GM19035 (cell line): ENCODE results near the gene PTGIS.

Experiments
- ATAC-seq: cut with Tn5 transposase; IDR thresholded peaks from one replicate; pipeline ENCODE4 v1.9.1; 2021; ENCODE audit not compliant: unreplicated experiment

Gene PTGIS

GRCh38 chr20:49560646-49561045 is 7.3 kb downstream of the PTGIS start:
- no peak for ATAC-seq

- ATAC-seq, result no peak
Measured at GRCh38 chr20:49560186-49560585, 7.8 kb downstream of the PTGIS start.

DNA sequence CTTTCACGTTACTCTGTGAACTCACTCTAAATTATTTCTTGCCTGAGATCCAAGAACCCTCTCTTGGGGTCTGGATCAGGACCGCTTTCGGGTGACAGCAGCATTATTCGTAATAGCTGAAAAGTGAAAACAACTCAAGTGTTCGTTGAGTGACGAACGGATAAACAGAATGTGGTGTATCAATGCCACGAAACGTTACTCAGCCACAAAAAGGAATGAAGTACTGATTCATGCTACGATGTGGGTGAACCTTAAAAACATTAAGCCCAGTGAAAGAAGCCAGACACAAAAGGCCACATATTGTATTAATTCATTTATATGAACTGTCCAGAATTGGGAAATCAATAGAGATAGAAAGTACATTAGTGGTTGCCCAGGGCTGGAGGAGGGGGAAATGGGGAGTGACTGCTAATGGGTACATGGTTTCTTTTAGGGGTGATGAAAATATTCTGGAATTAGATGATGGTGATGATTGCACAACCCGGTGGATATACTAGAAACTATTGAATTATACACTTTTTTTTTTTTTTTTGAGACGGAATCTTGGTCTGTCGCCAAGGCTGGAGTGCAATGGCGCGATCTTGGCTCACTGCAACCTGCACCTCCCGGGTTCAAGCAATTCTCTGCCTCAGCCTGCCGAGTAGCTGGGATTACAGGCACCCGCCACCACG is 8.4 kb downstream of the PTGIS start:
- no peak for ATAC-seq

DNA sequence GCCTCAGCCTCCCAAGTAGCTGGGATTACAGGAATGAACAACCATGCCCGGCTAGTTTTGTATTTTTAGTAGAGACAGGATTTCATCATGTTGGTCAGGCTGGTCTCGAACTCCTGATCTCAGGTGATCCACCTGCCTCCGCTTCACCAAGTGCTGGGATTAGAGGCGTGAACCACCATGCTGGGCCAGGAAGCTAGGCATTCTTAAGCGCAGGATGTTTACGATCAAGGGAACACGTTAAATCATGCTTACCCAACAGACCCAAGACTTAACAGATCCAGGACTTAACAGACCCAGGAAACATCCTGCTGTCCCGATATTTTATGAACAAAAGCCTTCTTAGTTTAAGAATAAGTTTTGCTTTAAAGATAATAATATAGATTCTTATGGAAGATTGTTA is 9.1 kb downstream of the PTGIS start:
- ATAC-seq, result no peak

GRCh38 chr20:49557449-49557848 is 10.5 kb downstream of the PTGIS start:
- no peak for ATAC-seq

DNA sequence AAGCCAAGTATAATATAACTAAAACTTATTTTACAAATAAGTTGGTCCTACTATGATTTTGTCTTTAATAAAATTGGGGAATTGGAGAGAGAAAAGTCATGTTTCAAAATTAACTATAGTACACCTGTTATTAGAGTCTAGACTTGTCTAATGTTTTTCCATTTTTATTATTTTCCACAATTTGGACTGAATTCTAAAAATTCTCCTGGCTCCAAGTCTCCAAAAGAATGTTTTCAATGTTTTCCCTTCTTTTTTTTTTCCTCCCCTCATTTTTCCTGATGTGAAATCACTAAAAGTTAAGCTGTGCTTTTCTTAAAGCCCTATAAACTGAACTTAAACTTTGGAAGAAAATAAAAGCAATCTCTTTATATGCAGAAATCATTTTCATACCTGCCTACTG is 11.3 kb downstream of the PTGIS start:
- ATAC-seq, result no peak

DNA sequence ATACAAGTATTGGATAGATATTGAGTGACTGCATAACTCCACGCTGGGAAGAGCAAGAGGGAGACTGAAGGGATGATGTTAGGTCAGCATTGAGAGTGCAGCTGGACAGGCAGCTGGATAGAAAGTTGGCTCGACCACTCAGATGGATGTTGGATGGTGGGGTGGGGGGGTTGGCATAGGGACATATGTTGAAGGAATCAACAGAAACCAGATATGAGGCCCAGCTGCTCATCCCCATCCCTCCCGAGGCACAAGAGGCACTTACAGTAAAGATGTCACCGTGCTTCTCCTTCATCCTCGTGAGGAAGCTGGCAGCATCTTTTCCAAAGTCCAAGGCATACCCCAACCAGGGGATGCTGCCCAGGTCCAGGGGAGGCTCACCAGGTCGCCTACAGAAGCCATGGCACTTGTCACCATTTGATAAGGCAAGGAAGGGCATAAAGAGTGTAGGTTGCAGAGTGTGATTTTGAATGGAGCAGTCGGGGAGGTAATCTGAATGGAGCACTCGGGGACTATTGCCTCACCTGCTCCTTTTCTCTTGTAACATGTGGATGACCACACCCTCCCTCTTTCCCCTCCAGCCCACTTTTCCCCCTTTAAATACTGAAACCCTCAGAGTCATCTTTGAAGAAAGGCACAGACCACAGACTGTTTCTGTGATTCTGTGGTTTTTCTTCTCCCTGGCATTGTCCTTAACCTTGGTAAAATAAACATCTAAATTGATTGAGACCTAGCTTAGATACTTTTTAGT is 18.0 kb downstream of the PTGIS start:
- ATAC-seq, result no peak

GRCh38 chr20:49548371-49548947 is 19.5 kb downstream of the PTGIS start:
- no peak for ATAC-seq

- no peak for ATAC-seq
Measured at GRCh38 chr20:49545572-49545971, 22.4 kb downstream of the PTGIS start.

DNA sequence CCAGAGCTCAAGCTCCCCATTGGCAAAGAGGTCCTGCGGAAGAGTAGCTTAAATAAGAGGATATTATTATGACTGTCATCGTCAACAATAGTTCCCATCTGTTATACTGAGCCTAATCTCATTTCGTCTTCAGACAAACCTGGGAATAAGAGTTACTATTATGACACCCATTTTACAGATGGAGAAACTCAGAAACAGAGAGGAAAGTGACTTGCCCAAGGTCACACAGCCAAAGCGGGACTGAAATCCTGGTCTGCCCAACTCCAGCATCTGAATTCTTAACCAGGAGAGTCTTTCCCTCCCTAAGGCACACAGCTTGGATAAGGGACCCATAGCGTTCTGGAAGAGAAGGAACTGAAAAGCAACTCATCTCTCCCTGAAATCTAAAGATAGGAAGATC is 23.4 kb downstream of the PTGIS start:
- ATAC-seq, result no peak

DNA sequence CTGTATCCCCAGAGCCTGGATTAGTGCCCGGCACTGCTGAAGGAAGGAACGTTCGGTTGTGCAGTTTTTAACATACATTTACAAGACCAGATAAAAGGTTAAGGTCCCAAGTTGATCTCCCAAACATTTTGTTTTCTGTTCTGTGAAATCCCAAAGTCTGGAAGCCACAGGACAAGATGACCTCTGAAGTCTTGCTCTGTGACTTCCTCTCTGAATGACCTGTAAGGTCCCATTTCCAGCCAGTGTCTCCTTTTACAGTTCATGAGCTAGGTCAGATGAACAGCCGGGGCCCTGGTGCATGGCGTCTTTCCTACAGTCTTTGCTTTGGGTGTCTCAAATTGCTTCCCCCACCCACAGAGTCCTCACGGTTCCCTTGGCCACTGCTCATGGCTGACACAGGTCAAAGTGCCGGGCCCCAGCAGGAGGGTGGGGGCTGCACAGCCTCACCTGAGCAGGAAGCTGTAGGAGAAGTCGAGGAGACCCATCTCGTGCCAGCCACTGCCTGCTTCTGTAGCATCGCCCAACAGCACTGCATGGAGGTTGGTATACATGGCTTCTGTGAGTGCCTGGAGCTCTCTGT is 24.0 kb downstream of the PTGIS start:
- ATAC-seq, result no peak

DNA sequence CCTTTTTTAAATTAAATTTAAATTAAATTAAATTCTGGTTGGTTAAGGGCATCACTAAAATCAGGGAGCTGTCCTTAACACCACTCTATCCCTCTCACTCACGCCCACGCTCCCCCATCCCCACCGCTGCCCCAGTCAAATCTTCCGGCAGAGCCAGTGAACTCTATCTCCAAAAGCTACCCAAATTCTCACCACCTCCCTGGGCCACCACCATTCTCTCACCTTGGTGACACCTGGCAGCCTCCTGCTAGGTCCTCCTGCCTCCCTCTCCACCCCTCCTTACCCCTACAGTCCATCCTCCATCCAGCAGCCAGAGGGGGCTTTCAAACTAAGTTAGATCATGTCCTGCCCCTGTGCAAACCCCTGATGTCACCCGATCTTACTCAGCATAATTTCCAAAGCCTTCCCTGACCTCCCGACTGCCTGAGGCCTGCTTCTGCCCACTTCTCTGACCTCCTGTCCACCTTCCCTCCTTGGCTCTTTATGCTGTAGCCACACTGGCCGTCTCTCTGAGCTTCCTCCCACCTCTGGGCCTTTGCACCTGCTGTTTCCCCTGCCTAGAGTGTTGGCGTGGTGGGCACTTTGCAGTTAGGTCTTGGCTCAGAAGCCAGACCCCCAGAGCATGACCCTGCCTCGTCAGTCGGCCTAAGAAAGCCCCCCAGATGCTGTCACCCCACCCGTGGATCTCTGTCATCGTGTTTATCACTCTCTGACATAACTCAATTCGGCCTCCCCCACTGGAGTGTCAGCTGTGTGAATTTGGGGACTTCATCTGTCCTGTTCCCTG is 24.7 kb downstream of the PTGIS start:
- no peak for ATAC-seq

DNA sequence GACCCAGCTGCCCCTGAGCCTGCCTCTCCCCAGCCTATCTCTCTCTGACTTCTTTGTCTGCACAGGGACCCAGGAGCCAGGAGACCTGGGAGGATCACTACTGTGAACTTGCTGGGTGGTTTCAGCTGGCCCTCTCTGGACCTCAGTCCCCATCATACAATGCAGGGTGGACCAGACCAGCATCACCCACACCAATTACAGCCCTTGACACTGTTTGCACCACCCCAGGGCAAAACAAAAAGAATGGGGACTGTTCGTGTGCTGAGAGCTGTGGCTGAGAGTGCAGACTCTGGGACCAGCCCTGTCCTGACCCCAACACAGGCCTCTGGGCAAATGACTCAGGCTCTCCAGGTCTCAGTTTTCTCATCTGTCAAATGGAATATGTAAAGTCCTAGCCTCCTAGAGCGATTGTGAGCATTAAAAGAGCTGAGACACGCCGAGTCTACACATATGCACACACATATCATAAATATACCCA is 25.4 kb downstream of the PTGIS start:
- no peak for ATAC-seq

GRCh38 chr20:49541733-49542513 is 26.0 kb downstream of the PTGIS start:
- no peak for ATAC-seq

DNA sequence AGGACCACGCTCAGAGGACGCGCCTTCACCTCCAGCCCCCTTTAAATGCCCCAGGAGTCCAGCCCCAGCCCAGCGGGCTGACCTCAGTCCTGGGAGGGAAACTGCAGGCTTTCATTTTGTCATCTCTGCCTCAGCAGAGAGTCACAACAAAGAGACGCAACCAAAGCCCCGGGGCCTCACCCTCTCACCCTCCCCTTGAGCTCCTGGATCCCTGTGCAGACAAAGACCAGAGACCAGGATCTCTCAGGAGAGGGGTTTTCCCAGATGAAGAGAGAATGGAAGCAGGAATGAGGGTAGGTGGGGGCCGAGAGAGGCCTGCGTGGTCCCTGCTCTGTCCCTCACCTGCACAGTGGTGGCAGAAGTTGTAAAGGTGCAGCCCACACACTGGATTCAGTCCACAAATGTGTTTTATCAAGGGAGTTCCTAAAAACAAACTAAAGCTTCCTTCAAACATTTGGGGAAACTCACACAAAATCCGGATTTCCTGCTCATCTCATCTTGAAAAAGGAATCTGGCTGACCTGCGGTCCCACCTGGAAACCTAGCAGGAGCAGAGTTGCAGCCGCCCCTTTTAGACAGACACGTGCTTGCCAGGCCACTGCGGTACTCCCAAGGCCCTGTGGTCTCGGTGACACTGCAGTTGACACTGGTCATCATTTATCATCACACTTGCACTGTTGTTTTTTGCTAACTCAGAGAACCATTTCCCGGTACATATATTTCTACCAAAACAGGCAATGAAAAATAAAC is 27.1 kb downstream of the PTGIS start:
- no peak for ATAC-seq

GRCh38 chr20:49540232-49540620 is 27.7 kb downstream of the PTGIS start:
- no peak for ATAC-seq

DNA sequence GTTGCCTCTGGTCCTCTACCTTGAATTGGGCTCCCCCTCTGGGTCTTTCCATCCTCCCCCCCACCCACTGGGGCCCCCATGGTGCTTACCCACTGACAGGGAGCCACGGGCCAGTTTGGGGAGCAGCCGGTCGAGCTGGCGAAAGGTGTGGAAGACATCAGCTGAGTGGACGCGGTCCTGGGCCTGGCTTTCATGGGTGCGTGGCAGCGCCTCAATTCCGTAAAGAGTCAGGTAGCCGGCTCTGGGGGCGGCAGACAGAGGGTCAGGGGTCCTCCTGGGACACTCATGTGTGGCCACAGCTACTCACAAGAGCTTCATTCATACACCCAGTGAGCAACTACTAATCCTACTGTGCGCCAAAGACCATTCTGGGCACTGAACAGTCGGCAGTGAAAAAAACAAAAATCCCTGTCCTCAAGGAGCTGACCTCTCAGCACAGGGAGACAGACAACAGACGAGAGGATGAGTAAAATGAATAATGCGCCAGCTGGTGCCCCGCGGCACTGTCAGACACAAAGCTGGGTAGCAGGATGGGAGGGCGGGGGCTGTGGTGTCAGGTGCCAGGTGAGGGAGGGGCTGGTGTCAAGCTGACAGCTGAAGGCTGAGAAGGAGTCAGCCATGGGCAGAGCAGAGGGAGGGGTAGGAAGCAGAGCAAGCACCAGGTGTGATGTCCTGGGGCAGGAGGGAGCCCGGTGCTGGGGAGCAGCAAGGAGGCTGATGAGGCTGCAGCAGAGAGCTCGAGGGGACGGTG is 28.3 kb downstream of the PTGIS start:
- ATAC-seq, result no peak

- no peak for ATAC-seq
Measured at GRCh38 chr20:49538950-49539349, 29.0 kb downstream of the PTGIS start.

DNA sequence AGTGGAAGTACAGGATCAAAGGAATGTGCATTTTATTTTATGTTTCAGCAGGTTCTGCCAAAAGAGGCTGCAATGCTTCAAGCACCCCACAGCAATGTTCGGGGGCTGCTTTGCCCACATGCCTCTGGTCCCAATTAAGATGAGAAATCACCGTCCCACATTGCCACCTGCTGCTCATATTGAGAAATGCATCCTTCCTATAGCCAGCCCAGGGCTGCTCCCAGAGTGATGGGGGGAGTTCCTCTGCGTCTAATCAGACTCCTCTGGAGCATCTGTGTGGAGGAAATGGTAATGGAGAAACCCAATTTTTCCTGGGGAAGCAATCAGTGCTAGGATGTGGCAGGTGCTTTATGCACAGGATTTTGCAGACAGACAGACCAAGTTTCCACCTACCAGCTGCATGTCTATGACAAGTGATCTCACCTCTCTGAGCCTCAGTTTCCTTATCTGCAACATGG is 33.7 kb downstream of the PTGIS start:
- peak; percentile 46 for ATAC-seq
